ENCODE measurements around the gene C14orf93.

DNA sequence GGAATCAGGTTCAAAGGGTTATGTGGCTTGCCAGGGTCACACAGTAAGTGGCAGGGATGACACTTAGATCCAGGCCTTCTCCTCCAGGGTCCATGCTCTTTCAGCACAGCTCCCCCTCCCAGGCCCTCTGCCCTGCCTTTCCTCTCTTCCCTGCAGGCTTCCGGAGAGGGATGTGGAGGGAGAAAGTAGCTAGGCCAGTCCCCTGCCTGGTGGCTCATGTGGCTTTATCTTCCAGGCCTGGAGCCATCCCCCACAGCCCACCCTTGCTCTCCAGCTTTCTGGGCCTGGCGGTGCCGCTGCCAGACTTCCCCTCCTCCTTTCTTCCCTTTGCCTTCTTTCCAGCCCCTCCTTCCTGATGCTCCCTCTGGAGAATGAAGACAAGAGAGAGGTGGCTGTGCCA, 33.8 kb upstream of the C14orf93 start:
- TF ChIP-seq, protein P1, sequence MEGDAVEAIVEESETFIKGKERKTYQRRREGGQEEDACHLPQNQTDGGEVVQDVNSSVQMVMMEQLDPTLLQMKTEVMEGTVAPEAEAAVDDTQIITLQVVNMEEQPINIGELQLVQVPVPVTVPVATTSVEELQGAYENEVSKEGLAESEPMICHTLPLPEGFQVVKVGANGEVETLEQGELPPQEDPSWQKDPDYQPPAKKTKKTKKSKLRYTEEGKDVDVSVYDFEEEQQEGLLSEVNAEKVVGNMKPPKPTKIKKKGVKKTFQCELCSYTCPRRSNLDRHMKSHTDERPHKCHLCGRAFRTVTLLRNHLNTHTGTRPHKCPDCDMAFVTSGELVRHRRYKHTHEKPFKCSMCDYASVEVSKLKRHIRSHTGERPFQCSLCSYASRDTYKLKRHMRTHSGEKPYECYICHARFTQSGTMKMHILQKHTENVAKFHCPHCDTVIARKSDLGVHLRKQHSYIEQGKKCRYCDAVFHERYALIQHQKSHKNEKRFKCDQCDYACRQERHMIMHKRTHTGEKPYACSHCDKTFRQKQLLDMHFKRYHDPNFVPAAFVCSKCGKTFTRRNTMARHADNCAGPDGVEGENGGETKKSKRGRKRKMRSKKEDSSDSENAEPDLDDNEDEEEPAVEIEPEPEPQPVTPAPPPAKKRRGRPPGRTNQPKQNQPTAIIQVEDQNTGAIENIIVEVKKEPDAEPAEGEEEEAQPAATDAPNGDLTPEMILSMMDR (conservative IDR thresholded peaks at IDR 0.05 in 1 of 2, IDR thresholded peaks at IDR 0.05 in 1 of 2; ENCODE audit: low read depth in 1 of 2, low read length in 2 of 2) = no peak
- no peak for TF ChIP-seq EZH2 (IDR thresholded peaks at IDR 0.05; ENCODE audit: low read length, missing control alignments)
